HepG2 (cell line): ENCODE results near the gene P2RX7. TPM values are rescaled to one million over a fixed set of nuclear protein-coding genes. Genes with fewer than 3 reads are reported as not detected.

Experiments used
- CREM ChIP-seq, 2 experiments: sonication (generic) in 1 of 2; formaldehyde crosslinking in 1 of 2; IDR thresholded peaks; 2 replicates each; pipeline versions ENCODE4 v1.4.0 to v1.6.1; 2016 to 2020; ENCODE audit warnings: antibody characterized with exemption in 1 of 2, mild to moderate bottlenecking in 1 of 2, missing genetic modification reagents in 1 of 2
- DMTF1 ChIP-seq: sonication (generic); formaldehyde crosslinking; IDR thresholded peaks from 2 replicates; pipeline ENCODE4 v1.4.0; 2020; ENCODE audit warnings: mild to moderate bottlenecking, missing genetic modification reagents
- DZIP1 ChIP-seq: sonication (generic); formaldehyde crosslinking; IDR thresholded peaks from 2 replicates; pipeline ENCODE4 v1.5.0; 2020; ENCODE audit warnings: mild to moderate bottlenecking, missing genetic modification reagents
- HOXA3 ChIP-seq: sonication (generic); formaldehyde crosslinking; IDR thresholded peaks from 2 replicates; pipeline ENCODE4 v1.5.0; 2020; ENCODE audit warnings: missing genetic modification reagents
- JUNB ChIP-seq: sonication (generic); formaldehyde crosslinking; IDR thresholded peaks from 2 replicates; pipeline ENCODE4 v1.8.0; 2022; ENCODE audit warnings: missing genetic modification reagents, mild to moderate bottlenecking, borderline replicate concordance
- MXI1 ChIP-seq: IDR thresholded peaks from 3 replicates; pipeline ENCODE4 v1.6.1; 2012; ENCODE audit warnings: low read depth, low read length, inconsistent platforms, borderline replicate concordance
- MYPOP ChIP-seq: sonication (generic); formaldehyde crosslinking; IDR thresholded peaks from 2 replicates; pipeline ENCODE4 v1.8.1; 2023; ENCODE audit warnings: mild to moderate bottlenecking, moderate library complexity, missing genetic modification reagents
- NRL ChIP-seq: sonication (generic); formaldehyde crosslinking; IDR thresholded peaks from 2 replicates; pipeline ENCODE4 v1.5.0; 2020; ENCODE audit warnings: missing genetic modification reagents, mild to moderate bottlenecking, moderate library complexity, borderline replicate concordance
- PRDM15 ChIP-seq: sonication (generic); formaldehyde crosslinking; IDR thresholded peaks from 2 replicates; pipeline ENCODE4 v1.4.0; 2020; ENCODE audit warnings: missing genetic modification reagents
- RAD51 ChIP-seq: fragments of 450-650 bp; IDR thresholded peaks from 2 replicates; pipeline ENCODE4 v1.6.1; 2016; ENCODE audit warnings: borderline replicate concordance
- RARA ChIP-seq: IDR thresholded peaks from 2 replicates; pipeline ENCODE4 v1.6.1; 2016; ENCODE audit warnings: missing genetic modification reagents, missing compliant biosample characterization
- RARG ChIP-seq: sonication (generic); formaldehyde crosslinking; IDR thresholded peaks from 2 replicates; pipeline ENCODE4 v1.4.0; 2020; ENCODE audit warnings: low read depth, mild to moderate bottlenecking, missing genetic modification reagents
- U2AF2 ChIP-seq: fragments of 200-400 bp; formaldehyde crosslinking; IDR thresholded peaks from 2 replicates; pipeline ENCODE4 v1.6.1; 2017; ENCODE audit warnings: low read depth, mild to moderate bottlenecking, low read length
- ZC3H4 ChIP-seq: sonication (generic); formaldehyde crosslinking; IDR thresholded peaks from 2 replicates; pipeline ENCODE4 v1.4.0; 2020; ENCODE audit warnings: missing genetic modification reagents, borderline replicate concordance
- ZFP90 ChIP-seq: sonication (generic); formaldehyde crosslinking; IDR thresholded peaks from 2 replicates; pipeline ENCODE4 v1.8.0; 2022; ENCODE audit warnings: missing genetic modification reagents, mild to moderate bottlenecking, inconsistent platforms, borderline replicate concordance
- ZMAT5 ChIP-seq: sonication (generic); formaldehyde crosslinking; IDR thresholded peaks from 2 replicates; pipeline ENCODE4 v1.5.0; 2020; ENCODE audit warnings: mild to moderate bottlenecking, low read depth, missing genetic modification reagents, borderline replicate concordance
- ZNF660 ChIP-seq: sonication (generic); formaldehyde crosslinking; IDR thresholded peaks from 2 replicates; pipeline ENCODE4 v1.5.1; 2020; ENCODE audit warnings: mild to moderate bottlenecking, low read depth, missing genetic modification reagents, borderline replicate concordance
- polyA plus RNA-seq, 8 experiments: library from polyadenylated mRNA; depleted of rRNA in 3 of 8; stranded (reverse) in 7 of 8; unstranded in 1 of 8; fragments of >200 nt; fragmentation: Illumina TruSeq in 4 of 8; extraction: Trizol in 4 of 8; gene quantifications; 2 replicates each; pipeline versions ENCODE4 v1.2.1 to v1.2.3, GENCODE V29; 2011 to 2016; ENCODE audit warnings: low read depth in 4 of 8, missing spikeins in 1 of 8, mixed read lengths in 1 of 8; ENCODE audit not compliant: insufficient read depth in 1 of 8
- total RNA-seq, 5 experiments: library from RNA; depleted of rRNA; stranded (reverse); fragments of >200 nt; fragmentation: Illumina TruSeq; extraction: Trizol; gene quantifications; 2 replicates each; pipeline ENCODE4 v1.2.3, GENCODE V29; 2016; ENCODE audit warnings: low read depth in 1 of 5

P2RX7 gene
- total and polyA plus RNA-seq, 2 of the 13 experiments (the other 11 are each of a cell fraction or from before 2014, with no cell fraction given): 0.13 to 0.73 TPM

- TF ChIP-seq NRL (CRISPR knock-in tag) (no peak), ZMAT5 (CRISPR knock-in tag) (no peak), U2AF2 (no peak), DZIP1 (no peak), RAD51 (peak; percentile 57; the same call in 1 of the 2 replicates), ZC3H4 (CRISPR knock-in tag) (no peak), RARG (no peak), MYPOP (CRISPR knock-in tag) (no peak), ZNF660 (CRISPR knock-in tag) (no peak), RARA (CRISPR knock-in tag) (peak; percentile 44; the same call in 1 of the 2 replicates), ZFP90 (CRISPR knock-in tag) (no peak), MXI1 (no peak), HOXA3 (CRISPR knock-in tag) (no peak), CREM (IDR thresholded peaks at IDR 0.05) (no peak), CREM (CRISPR knock-in tag; IDR thresholded peaks at IDR 0.05) (no peak), DMTF1 (CRISPR knock-in tag) (no peak), PRDM15 (CRISPR knock-in tag) (no peak), JUNB (no peak)
These were observed 46.9 kb upstream of the P2RX7 start (continued) for GRCh38 chr12:121085506-121086353.
